ENCODE data around the gene MS4A10.

The MS4A10 gene

DNA sequence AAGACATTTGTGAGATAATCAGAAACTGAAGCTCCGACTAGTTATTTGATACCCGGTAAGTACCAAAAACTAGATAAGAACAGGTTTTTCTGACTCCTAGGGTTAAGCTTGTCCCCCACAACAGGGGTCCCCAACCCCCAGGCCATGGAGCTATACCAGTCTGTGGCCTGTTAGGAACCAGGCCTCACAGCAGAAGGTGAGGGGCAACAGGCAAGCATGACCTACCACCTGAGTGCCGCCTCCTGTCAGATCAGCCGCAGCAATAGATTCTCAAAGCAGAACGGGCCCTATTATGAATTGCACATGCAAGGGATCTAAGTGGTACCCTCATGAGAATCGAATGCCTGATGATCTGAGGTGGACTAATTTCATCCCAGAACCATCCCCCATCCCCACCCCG lies 1.2 kb upstream of the MS4A10 start:
- Histone ChIP-seq H4K20me1 (no peaks in the 10 kb centered on the region), H3K9ac (no peak overlapping the region), H3K9me3 (no peaks in the 10 kb centered on the region), H3K4me3 (no peak overlapping the region), H3K27me3 (no peaks in the 10 kb centered on the region), H3K36me3 (no peaks in the 10 kb centered on the region), H3K27ac (no peak overlapping the region), H3K4me1 (peaks cover 38% of the 10 kb centered on the region), H3K4me2 (no peak overlapping the region)
- no peak for TF ChIP-seq Cebpa-rat (IDR thresholded peaks at IDR 0.05)

DNA sequence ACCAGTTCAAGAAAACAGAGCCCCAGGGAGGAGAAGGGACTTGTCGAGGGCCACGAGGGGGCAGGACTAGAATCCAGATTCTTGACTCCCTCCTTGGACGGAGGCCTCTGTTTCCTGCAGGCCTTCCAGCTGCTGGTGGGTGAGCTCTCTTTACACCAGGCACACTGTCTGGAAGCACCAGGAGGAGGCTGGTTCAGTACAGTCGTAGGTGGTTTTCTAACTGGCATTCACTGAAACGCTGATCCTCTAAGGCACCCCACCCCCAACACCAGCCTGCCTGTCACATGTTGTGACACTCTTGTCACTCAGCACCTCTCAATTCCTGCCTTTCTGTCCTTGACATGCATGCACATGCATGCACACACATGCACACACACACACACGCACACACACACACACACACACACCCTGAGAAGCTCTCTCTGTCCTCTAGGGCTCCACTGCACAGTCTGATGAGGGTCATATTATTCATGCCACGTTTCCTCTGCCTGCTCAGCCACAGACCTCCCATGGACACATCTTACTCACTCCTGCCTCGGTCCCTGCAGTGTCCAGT lies 751 bp downstream of the MS4A10 start:
- no peak overlapping the region for H3K27ac ChIP-seq
- no peak overlapping the region for H3K4me2 ChIP-seq
- peaks cover 38% of the 10 kb centered on the region for H3K4me1 ChIP-seq
- no peaks in the 10 kb centered on the region for H3K36me3 ChIP-seq
- H4K20me1 ChIP-seq, result no peaks in the 10 kb centered on the region
- H3K9me3 ChIP-seq, result peaks cover 8% of the 10 kb centered on the region
- H3K9ac ChIP-seq, result no peak overlapping the region
- TF ChIP-seq Cebpa-rat (IDR thresholded peaks at IDR 0.05), result no peak
- H3K4me3 ChIP-seq, result no peak overlapping the region
- no peaks in the 10 kb centered on the region for H3K27me3 ChIP-seq

DNA sequence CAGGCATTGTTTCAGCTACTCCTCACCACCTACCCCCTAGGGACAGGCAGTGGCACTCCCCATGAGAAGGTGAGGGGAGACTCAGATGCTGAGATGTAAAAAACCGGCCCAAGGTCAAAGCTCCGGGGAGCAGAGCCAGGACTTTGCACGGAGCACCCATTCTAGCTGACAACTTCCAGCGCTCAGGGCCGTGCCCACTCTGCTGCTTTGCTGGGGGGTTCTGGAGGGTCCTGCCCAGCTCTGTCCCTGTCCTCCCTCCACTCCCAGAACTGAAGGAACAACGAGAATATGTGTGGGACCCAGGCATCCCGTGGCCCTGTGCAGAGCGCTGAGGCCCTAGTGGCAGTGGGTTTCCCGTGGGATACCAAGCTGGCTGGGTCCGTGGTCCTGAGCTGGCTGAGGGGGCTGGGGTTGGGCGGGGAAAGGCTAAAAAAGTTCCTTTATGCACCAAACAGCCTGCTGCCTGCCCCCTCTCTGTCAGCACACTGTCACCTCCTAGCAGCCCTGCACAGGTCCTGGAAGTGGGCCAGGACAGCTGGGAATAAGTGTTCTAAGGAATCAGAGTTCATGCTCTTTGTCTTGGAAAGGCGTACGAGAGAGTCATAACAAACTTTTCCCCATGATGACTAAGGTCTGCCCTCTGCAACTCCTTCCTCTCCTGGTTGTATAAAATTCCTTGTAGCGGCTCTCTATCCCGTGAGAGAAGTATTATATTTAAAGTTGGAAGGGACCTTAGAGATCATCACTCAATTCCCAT lies 1.9 kb downstream of the MS4A10 start:
- peak overlapping the region; percentile 35 for H3K4me2 ChIP-seq
- no peaks in the 10 kb centered on the region for H4K20me1 ChIP-seq
- H3K9ac ChIP-seq, result no peak overlapping the region; the same call in 1 of the 2 replicates
- peaks cover 27% of the 10 kb centered on the region for H3K4me1 ChIP-seq
- no peaks in the 10 kb centered on the region for H3K27me3 ChIP-seq
- no peak overlapping the region for H3K27ac ChIP-seq
- H3K9me3 ChIP-seq, result peaks cover 19% of the 10 kb centered on the region
- no peak overlapping the region for H3K4me3 ChIP-seq
- no peak for TF ChIP-seq Cebpa-rat (IDR thresholded peaks at IDR 0.05)
- H3K36me3 ChIP-seq, result no peaks in the 10 kb centered on the region

DNA sequence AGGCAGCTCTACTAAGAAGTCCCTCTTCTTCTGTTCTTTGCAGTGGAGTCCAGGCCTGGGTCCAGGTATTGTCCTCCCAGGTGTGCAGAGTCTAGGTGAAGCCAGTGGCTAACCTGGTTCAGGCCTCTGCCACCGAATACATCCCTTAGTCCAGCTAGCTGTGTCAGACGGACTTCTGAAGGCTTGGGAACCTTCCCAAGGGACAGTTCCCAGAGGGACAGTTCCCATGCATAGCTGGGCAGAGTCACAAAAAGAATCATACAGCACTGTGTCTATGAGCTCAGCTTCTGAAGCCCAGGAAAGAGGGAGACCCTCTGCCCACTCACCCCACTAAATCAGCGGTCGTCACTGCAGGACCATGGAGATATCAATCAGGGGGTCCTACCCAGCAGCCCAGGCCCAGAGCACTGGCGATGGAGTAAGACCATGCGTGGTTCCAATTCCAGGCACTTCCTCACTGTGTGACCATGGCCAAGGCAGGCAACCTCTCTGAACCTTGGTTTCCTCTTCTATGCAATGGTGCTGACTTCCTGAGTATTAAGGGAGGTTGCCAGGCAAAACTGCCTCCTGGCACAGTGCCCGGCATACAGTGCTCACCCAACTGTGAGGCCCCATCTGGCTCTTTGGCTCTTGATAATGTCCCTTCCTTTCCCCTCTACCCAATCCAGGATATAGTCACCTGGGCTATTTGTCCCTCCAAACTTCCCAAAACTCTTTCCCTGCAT lies 3.4 kb downstream of the MS4A10 start:
- no peaks in the 10 kb centered on the region for H3K27me3 ChIP-seq
- H3K9me3 ChIP-seq, result peaks cover 34% of the 10 kb centered on the region
- no peak overlapping the region for H3K27ac ChIP-seq
- no peak overlapping the region for H3K4me3 ChIP-seq
- H3K36me3 ChIP-seq, result no peaks in the 10 kb centered on the region
- H4K20me1 ChIP-seq, result no peaks in the 10 kb centered on the region
- no peak overlapping the region for H3K9ac ChIP-seq
- H3K4me1 ChIP-seq, result peaks cover 27% of the 10 kb centered on the region
- TF ChIP-seq Cebpa-rat (IDR thresholded peaks at IDR 0.05), result no peak
- peak overlapping the region; percentile 41 for H3K4me2 ChIP-seq

DNA sequence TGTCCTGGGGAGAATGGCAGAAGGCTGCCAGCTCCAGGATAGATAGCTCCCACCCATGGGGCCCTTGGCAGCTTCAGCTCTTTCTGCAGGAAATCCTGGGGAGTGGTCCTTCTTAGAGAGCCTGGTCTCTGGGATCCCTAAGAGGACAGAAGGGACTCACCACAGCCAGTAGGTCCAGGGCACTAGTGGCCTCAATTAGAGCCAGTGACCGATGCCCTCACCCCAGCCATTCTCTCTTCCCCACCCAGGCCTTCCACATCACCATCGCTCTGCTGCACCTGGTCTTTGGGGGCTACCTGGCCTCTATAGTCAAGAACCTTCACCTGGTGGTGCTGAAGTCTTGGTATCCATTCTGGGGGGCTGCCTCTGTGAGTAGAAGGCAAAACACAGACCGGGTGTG lies 5.6 kb downstream of the MS4A10 start:
- Histone ChIP-seq H4K20me1 (no peaks in the 10 kb centered on the region), H3K27me3 (no peaks in the 10 kb centered on the region), H3K4me1 (peaks cover 25% of the 10 kb centered on the region), H3K36me3 (no peaks in the 10 kb centered on the region), H3K9ac (no peak overlapping the region), H3K4me2 (no peak overlapping the region), H3K4me3 (no peak overlapping the region), H3K27ac (no peak overlapping the region), H3K9me3 (peaks cover 34% of the 10 kb centered on the region)
- TF ChIP-seq Cebpa-rat (IDR thresholded peaks at IDR 0.05), result no peak

DNA sequence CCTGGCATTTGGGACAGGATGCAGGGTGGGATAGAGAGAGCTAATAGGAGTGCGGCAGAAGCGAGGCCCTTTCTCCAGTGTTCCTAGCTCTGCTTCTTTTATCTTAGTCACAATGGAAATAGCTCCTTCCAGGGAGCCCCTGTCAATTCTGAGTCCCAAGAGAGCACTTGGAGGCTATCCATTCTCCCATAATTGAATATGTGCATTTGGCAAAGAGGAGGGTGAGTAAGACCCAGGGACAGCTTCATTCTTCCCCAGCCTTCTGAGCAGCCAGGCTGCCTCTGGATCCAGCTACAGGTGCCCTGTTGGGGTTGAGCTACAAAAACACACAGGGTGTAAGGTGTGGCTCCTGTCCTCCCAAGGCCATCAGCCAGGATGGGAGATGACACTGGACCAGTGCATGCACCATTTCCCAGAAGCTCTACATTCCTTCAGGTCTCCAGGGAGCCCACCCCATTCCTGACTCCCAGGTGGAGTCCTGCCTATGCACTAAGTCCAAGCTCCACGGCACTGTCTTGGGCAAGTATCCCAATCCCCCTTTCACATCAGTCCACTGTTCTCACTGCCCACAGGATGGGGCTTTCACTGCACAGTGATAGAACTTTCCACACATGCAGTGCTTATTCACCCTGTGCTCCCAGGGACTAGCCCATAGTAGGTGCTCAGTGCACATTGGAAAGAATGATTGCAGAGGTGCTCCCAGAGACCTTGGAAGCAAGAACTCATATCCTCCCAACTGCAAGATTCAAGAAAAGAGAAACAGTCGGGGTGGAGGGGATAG lies 6.2 kb downstream of the MS4A10 start:
- H3K4me2 ChIP-seq, result no peak overlapping the region
- no peak for TF ChIP-seq Cebpa-rat (IDR thresholded peaks at IDR 0.05)
- H3K4me3 ChIP-seq, result no peak overlapping the region
- no peaks in the 10 kb centered on the region for H3K36me3 ChIP-seq
- peaks cover 34% of the 10 kb centered on the region for H3K9me3 ChIP-seq
- no peaks in the 10 kb centered on the region for H4K20me1 ChIP-seq
- peaks cover 20% of the 10 kb centered on the region for H3K4me1 ChIP-seq
- H3K27ac ChIP-seq, result no peak overlapping the region
- H3K9ac ChIP-seq, result no peak overlapping the region
- H3K27me3 ChIP-seq, result no peaks in the 10 kb centered on the region

DNA sequence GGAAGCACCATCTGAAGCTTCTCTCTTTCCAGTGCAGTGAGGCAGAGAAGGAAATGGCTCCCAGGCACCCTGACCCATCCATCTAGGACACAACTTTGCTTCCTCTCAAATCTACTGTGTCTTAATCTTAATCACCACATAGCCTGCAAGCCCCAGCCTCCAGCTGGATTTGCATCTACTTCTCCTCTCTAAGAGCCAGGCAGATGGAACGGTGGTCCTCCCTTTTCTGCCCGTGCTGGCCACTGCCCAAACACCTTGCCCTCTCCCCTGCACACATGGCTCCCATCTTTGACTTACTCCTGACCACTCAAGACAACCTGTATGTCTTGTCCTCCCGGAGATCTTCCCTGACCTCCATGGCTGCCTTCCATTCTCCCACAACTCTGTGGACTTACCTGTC lies 7.4 kb downstream of the MS4A10 start:
- Histone ChIP-seq H3K4me2 (no peak overlapping the region), H3K4me1 (peaks cover 10% of the 10 kb centered on the region), H3K9ac (no peak overlapping the region), H3K36me3 (no peaks in the 10 kb centered on the region), H3K27me3 (no peaks in the 10 kb centered on the region), H3K4me3 (no peak overlapping the region), H3K9me3 (peaks cover 34% of the 10 kb centered on the region), H3K27ac (no peak overlapping the region), H4K20me1 (no peaks in the 10 kb centered on the region)
- TF ChIP-seq Cebpa-rat (IDR thresholded peaks at IDR 0.05), result no peak

DNA sequence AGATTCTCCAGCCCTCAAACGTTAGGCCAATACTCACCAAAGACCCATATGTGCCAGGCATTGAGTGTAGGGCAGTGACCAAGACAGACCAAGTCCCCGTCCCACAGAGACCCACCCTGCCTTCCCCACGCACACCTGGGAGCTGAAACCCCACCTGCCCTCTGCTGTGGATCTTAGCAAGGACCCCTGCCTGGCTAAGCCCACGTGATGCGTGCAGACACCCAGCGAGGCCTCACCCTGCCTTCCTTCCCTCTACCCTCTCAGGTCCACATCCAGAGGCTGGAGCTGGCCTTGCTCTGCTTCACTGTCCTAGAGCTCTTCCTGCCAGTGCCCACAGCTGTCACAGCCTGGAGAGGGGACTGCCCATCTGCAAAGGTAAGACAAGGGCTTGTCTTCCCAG lies 10.2 kb downstream of the MS4A10 start:
- H4K20me1 ChIP-seq, result no peaks in the 10 kb centered on the region
- H3K27ac ChIP-seq, result no peak overlapping the region
- H3K9ac ChIP-seq, result no peak overlapping the region
- no peak for TF ChIP-seq Cebpa-rat (IDR thresholded peaks at IDR 0.05)
- peaks cover 19% of the 10 kb centered on the region for H3K4me1 ChIP-seq
- no peaks in the 10 kb centered on the region for H3K36me3 ChIP-seq
- H3K4me3 ChIP-seq, result no peak overlapping the region
- no peak overlapping the region for H3K4me2 ChIP-seq
- H3K27me3 ChIP-seq, result no peaks in the 10 kb centered on the region
- peaks cover 31% of the 10 kb centered on the region for H3K9me3 ChIP-seq

DNA sequence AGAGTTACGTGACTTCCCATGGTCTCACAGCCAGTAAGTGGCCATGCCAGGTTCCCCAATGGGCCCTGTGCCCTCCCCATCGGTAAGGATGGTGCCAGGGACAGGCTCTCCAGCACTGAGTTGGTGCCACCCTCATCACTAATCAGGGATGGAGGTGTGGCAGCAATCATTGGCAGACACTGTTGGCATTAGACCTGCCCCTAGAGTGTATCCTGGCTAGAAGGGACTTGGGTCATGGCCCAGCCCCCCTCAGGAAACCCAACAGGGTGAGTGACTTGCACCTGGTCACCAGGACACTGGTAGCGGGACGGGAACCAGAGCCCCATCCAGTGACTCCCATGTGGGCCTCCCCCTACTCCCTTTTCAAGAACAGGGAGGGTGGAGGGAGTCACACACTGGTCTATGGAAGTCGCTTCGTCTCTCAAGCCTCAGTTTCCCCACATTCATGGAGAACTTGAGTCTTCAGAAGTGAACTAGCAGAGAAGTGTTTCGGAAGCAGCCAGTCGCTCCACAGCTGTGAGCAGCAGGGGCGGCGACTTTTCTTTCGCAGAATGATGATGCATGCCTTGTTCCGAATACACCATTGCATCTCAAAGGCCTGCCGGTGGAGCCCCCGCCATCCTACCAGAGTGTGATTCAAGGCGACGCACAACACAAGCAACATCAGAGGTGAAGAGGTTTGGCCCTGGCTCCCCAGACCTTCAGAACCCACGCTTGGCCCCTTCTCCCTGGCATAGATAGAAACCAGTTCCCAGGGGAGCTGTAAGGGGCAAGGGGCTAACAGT lies 12.9 kb downstream of the MS4A10 start:
- H3K4me1 ChIP-seq, result peaks cover 26% of the 10 kb centered on the region
- no peak overlapping the region for H3K9ac ChIP-seq
- no peaks in the 10 kb centered on the region for H3K27me3 ChIP-seq
- H3K9me3 ChIP-seq, result peaks cover 5% of the 10 kb centered on the region; the same call in 1 of the 2 replicates
- H3K4me3 ChIP-seq, result no peak overlapping the region
- peak overlapping the region; percentile 56 for H3K4me2 ChIP-seq
- H3K36me3 ChIP-seq, result no peaks in the 10 kb centered on the region
- TF ChIP-seq Cebpa-rat (IDR thresholded peaks at IDR 0.05), result no peak
- no peak overlapping the region for H3K27ac ChIP-seq
- H4K20me1 ChIP-seq, result no peaks in the 10 kb centered on the region
